DND-41 (cell line): Measurements from ENCODE around the gene ARRB1.

ENCODE experiments used
- EZH2 ChIP-seq: IDR thresholded peaks from 3 replicates; pipeline ENCODE4 v1.6.1; 2012; ENCODE audit warnings: borderline replicate concordance, low read depth, mild to moderate bottlenecking, moderate library complexity, low read length, inconsistent platforms; ENCODE audit not compliant: severe bottlenecking
- TF ChIP-seq, protein P1 (sequence below): IDR thresholded peaks from 2 replicates; pipeline ENCODE4 v1.5.1; 2012; ENCODE audit warnings: borderline replicate concordance, low read length, moderate library complexity, mild to moderate bottlenecking; ENCODE audit not compliant: poor library complexity, severe bottlenecking; ENCODE audit errors: extremely low read depth

DNA sequence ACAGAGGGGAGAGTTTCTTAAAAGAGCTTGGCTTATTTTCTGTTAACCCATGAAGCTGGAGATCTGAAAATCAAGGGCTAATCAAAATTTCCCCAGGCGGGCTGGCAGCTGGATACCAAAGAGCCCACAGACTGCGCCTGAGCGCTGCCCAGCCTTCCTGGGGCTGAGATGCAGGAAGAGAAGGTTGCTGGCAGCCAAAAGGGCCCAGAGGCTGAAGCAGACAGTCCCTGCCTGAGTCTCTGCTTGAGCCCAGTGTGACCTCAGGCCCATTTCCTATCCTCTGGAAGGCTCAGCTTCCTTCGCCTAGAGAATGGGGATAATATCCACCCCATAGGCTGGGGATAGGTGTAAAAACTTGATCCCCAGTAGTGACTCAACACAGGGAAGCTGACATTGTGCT is 49.1 kb downstream of the ARRB1 start:
- no peak for TF ChIP-seq EZH2
- TF ChIP-seq, protein P1, sequence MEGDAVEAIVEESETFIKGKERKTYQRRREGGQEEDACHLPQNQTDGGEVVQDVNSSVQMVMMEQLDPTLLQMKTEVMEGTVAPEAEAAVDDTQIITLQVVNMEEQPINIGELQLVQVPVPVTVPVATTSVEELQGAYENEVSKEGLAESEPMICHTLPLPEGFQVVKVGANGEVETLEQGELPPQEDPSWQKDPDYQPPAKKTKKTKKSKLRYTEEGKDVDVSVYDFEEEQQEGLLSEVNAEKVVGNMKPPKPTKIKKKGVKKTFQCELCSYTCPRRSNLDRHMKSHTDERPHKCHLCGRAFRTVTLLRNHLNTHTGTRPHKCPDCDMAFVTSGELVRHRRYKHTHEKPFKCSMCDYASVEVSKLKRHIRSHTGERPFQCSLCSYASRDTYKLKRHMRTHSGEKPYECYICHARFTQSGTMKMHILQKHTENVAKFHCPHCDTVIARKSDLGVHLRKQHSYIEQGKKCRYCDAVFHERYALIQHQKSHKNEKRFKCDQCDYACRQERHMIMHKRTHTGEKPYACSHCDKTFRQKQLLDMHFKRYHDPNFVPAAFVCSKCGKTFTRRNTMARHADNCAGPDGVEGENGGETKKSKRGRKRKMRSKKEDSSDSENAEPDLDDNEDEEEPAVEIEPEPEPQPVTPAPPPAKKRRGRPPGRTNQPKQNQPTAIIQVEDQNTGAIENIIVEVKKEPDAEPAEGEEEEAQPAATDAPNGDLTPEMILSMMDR: no peak
